GM19463 (cell line): ENCODE results near the gene ANP32B.

ENCODE experiments used
- ATAC-seq: cut with Tn5 transposase; IDR thresholded peaks from one replicate; pipeline ENCODE4 v1.9.1; 2021; ENCODE audit warnings: mild to moderate bottlenecking, moderate library complexity; ENCODE audit not compliant: unreplicated experiment

The ANP32B gene

DNA sequence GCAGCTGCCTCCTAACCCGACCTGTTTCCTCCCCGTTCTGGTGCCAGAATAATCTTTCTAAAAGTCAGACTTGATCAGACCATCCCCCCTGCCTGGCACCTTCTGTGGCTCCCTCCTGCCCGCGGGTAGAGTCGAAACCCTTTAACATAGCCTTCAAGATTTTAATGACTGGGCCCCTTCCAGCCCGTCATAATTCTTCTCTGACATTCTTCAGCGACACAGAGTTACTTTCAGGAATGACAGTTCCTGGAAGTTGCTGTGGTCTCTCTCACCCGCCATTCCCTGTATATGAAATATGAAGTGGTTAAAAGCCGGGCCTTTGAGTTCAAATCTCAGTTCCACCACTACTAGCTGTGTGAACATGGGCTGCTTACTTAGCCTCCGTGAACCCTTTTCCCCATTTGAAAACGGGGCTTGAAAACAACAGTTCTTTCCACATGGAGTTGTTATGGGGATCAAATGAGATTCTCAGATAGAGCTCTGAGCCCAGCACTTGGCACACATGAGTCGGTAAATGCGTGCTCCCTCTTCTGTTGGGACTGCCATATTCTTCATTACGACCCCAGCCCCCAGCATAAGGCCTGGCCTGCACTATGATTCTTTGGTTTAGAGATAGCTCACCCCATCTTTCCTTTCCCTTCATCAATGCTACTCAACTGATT is 74.1 kb downstream of the ANP32B start:
- ATAC-seq = no peak

DNA sequence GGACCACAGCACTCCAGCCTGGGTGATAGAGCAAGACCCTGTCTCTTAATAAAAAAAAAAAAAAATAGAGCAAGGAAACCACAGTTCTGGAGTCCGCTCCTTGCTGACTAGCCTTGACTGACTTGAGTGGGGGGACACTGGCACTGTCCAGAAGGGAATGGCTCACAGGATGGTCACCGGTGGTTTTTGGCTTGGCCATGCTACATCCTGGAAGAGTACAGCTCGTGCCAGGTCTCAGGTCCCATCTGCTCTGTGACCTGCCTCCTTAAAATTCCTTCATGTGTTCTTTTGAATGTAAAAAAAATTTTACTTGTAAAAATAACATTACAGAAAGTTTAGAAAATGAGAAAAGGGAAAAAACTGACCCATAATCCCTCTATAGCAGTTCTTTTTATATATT is 79.0 kb downstream of the ANP32B start:
- ATAC-seq = no peak

DNA sequence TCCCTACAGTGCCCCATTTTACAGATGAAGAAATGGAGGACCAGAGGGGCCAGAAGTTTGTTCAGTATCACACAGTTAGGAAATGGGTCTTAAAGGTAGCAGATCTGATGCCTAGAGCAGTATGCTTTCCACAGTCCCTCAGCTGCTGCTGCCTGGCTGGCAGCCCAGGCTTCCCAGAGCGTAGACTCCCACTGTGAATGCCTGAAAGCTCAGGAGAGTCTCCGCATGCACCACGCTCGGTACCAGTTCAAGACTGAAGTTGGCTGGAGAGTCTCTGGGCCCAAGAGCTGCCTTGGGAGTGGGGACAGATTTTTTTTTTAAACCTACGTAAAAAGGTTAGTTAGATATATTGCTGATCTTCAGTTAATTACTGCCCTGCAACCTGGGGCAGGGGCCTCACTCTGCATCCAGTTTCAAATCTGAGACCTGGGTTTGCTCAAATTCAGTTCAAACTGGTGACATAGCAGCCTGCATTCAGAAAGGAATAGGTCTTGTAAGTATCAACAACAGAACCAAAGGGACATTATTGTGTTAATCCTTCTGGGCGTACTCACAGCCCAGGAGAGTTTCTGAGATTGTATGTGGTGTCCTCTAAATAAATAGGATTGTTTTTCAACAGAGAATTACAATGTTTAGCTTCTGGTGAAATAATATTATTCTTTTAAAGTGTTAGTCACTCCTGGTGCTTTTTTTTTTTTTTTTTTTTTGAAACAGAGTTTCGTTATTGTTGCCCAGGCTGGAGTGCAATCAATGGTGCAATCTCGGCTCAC is 81.7 kb downstream of the ANP32B start:
- ATAC-seq = no peak
